C4-2B (cell line): Measurements from ENCODE around the gene NF2.

Experiments
- CTCF ChIP-seq: fragments of 450-650 bp; conservative IDR thresholded peaks from 2 replicates; pipeline ENCODE4 v1.5.1; 2017; ENCODE audit warnings: mild to moderate bottlenecking
- ZFX ChIP-seq: fragments of 450-650 bp; IDR thresholded peaks from 2 replicates; pipeline ENCODE4 v1.6.1; 2017

- no peak for TF ChIP-seq CTCF
- TF ChIP-seq ZFX: no peak
Measured at GRCh38 chr22:29737251-29738117, 134.1 kb downstream of the NF2 start.
